Esophagus mucosa (tissue), 1 donor: ENCODE data around the gene USP35. TPM values are rescaled to one million over a fixed set of nuclear protein-coding genes. Genes with fewer than 3 reads are reported as not detected.

ENCODE experiments used
- total RNA-seq: library from RNA; stranded (reverse); gene quantifications from one replicate; pipeline ENCODE4 v1.2.4, GENCODE V29; 2023
- donor health status: DM: yes; HTN: yes; CAD: no.

USP35 gene
- total RNA-seq, 1 donor from 2014 or later, result 3.5 TPM

Other genes with a start within 250 kb of the USP35 start
- 16.1 TPM for gene INTS4, start 194.3 kb upstream of the USP35 start, total RNA-seq
- gene KCTD14, start 165.6 kb upstream of the USP35 start, total RNA-seq, result 2.3 TPM
- gene THRSP, start 125.1 kb upstream of the USP35 start, total RNA-seq, result not detected
- 145 TPM for gene NDUFC2, start 109.1 kb upstream of the USP35 start, total RNA-seq
- gene ALG8, start 49.3 kb upstream of the USP35 start, total RNA-seq, result 27.0 TPM
- 8.4 TPM for gene KCTD21, start 293 bp upstream of the USP35 start, total RNA-seq
- 10.8 TPM for gene GAB2, start 228.9 kb downstream of the USP35 start, total RNA-seq